ENCODE results near the gene SIGLEC8. TPM values are rescaled to one million over a fixed set of nuclear protein-coding genes. Genes with fewer than 3 reads are reported as not detected.
"Not testable (repeated sequence)": the region's sequence is repeated elsewhere in the genome, so short reads cannot be mapped to it uniquely, and the experiment has no call there.

SIGLEC8 gene
- total RNA-seq, 1 donor from 2014 or later, result not detected

DNA sequence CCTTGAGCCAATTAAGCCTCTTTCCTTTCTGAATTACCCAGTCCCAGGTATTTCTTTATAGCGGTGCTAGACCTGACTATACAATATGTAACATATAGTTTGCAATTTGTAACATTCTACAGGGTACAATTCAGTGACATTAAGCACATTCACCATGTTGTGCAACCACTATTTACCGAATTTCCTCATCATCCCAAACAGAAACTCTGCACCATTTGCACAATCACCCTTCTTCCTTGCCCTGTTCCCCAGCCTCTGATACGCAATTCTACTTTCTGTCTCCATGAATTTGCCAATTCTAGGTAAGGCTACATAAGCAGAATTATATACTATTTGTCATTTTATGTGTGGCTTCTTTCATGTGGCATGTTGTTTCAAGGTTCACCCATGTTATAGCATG is 27.1 kb downstream of the SIGLEC8 start:
- TF ChIP-seq POLR2A (IDR thresholded peaks at IDR 0.05), result no peak
- TF ChIP-seq, protein P1, sequence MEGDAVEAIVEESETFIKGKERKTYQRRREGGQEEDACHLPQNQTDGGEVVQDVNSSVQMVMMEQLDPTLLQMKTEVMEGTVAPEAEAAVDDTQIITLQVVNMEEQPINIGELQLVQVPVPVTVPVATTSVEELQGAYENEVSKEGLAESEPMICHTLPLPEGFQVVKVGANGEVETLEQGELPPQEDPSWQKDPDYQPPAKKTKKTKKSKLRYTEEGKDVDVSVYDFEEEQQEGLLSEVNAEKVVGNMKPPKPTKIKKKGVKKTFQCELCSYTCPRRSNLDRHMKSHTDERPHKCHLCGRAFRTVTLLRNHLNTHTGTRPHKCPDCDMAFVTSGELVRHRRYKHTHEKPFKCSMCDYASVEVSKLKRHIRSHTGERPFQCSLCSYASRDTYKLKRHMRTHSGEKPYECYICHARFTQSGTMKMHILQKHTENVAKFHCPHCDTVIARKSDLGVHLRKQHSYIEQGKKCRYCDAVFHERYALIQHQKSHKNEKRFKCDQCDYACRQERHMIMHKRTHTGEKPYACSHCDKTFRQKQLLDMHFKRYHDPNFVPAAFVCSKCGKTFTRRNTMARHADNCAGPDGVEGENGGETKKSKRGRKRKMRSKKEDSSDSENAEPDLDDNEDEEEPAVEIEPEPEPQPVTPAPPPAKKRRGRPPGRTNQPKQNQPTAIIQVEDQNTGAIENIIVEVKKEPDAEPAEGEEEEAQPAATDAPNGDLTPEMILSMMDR (IDR thresholded peaks at IDR 0.05), result no peak
- TF ChIP-seq POLR2AphosphoS5 (IDR thresholded peaks at IDR 0.05; ENCODE audit: insufficient read depth in 1 of 2, low read depth in 1 of 2), result no peak
- no peaks in the 10 kb centered on the region for H3K4me1 ChIP-seq
- intact Hi-C loops (cut with DNase I), result no loop called here
- no peak overlapping the region for H3K27ac ChIP-seq
- DNase-seq (ENCODE audit: extremely low spot score in 2 of 2), result no peak
- no peaks in the 10 kb centered on the region for H3K27me3 ChIP-seq
- no peak overlapping the region for H3K4me3 ChIP-seq
- H3K36me3 ChIP-seq, result no peaks in the 10 kb centered on the region
- H3K9me3 ChIP-seq, result no peaks in the 10 kb centered on the region

DNA sequence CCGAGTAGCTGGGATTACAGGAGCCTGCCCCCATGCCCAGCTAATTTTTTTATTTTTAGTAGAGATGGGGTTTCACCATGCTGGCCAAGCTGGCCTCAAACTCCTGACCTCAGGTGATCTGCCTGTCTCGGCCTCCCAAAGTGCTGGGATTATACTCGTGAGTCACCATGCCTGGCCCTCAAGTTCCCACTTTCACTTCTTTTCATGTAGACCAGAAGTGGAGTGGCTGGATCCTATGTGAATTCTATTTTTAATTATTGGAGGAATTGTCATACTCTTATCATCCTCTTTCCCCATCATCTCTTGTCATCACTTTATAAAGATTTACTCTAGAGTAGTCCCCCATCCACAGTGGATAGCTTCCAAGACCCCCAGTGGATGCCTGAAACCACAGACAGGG is 28.0 kb downstream of the SIGLEC8 start:
- H3K4me1 ChIP-seq, result no peaks in the 10 kb centered on the region
- H3K4me3 ChIP-seq, result no peak overlapping the region
- H3K9me3 ChIP-seq, result no peaks in the 10 kb centered on the region
- intact Hi-C loops (cut with DNase I), result no loop called here
- no peaks in the 10 kb centered on the region for H3K27me3 ChIP-seq
- no peak for TF ChIP-seq POLR2A (IDR thresholded peaks at IDR 0.05)
- TF ChIP-seq POLR2AphosphoS5 (IDR thresholded peaks at IDR 0.05; ENCODE audit: insufficient read depth in 1 of 2, low read depth in 1 of 2), result no peak
- TF ChIP-seq, protein P1 (IDR thresholded peaks at IDR 0.05), result no peak
- no peak overlapping the region for H3K27ac ChIP-seq
- DNase-seq (ENCODE audit: extremely low spot score in 2 of 2), result no peak
- no peaks in the 10 kb centered on the region for H3K36me3 ChIP-seq

DNA sequence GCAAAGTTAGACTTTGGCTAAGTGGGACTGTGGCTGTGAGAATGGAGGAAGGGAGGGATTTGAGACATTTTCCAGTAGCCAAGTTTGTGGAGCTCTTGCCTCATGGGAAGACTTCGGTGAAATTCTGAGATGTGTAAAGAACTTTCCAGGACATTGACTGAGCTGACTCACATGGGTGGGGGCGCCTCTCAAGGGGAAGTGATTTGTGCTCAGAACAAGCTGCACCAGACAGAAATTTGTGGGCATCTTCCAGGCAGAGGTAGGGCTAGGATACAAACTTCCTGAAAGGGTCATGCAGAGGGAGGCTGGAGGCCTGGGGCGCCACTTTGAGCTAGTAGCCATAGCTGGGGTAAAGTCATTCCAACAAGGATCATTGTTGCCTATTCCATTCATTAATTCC is 31.1 kb downstream of the SIGLEC8 start:
- no peaks in the 10 kb centered on the region for H3K4me1 ChIP-seq
- intact Hi-C loops (cut with DNase I), result no loop called here
- no peak for DNase-seq (ENCODE audit: extremely low spot score in 2 of 2)
- no peaks in the 10 kb centered on the region for H3K27me3 ChIP-seq
- H3K9me3 ChIP-seq, result no peaks in the 10 kb centered on the region
- no peaks in the 10 kb centered on the region for H3K36me3 ChIP-seq
- no peak overlapping the region for H3K4me3 ChIP-seq
- TF ChIP-seq POLR2A (IDR thresholded peaks at IDR 0.05) (no peak), POLR2AphosphoS5 (IDR thresholded peaks at IDR 0.05; ENCODE audit: insufficient read depth in 1 of 2, low read depth in 1 of 2) (no peak)
- TF ChIP-seq, protein P1 (IDR thresholded peaks at IDR 0.05), result no peak
- no peak overlapping the region for H3K27ac ChIP-seq

DNA sequence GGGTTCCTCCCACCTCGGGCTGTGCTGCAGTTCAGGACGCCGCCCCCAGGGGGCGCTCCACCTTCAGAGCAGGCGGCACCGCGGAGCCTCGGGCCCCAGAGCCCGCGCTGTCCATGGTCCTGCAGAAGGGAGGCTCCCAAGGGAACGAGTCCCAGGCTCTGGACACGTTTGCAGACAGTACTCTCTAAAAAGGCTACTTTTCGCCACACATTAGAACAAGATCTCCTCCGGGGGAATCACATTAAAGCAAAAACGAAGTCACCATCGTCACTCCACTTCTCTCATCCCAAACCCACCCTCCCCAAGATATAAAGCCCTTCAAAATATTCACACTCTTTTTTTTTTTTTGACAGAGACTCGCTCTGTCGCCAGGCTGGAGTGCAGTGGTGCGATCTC is 36.2 kb downstream of the SIGLEC8 start:
- Histone ChIP-seq H3K27ac (no peak overlapping the region), H3K4me3 (no peak overlapping the region), H3K4me1 (no peaks in the 10 kb centered on the region), H3K9me3 (no peaks in the 10 kb centered on the region), H3K36me3 (no peaks in the 10 kb centered on the region), H3K27me3 (peaks cover 3% of the 10 kb centered on the region)
- intact Hi-C loops (cut with DNase I), result no loop called here
- DNase-seq (ENCODE audit: extremely low spot score in 2 of 2), result no peak
- TF ChIP-seq POLR2A (IDR thresholded peaks at IDR 0.05), result no peak
- TF ChIP-seq, protein P1 (IDR thresholded peaks at IDR 0.05), result peak; percentile 64 to 83 (median 65)

DNA sequence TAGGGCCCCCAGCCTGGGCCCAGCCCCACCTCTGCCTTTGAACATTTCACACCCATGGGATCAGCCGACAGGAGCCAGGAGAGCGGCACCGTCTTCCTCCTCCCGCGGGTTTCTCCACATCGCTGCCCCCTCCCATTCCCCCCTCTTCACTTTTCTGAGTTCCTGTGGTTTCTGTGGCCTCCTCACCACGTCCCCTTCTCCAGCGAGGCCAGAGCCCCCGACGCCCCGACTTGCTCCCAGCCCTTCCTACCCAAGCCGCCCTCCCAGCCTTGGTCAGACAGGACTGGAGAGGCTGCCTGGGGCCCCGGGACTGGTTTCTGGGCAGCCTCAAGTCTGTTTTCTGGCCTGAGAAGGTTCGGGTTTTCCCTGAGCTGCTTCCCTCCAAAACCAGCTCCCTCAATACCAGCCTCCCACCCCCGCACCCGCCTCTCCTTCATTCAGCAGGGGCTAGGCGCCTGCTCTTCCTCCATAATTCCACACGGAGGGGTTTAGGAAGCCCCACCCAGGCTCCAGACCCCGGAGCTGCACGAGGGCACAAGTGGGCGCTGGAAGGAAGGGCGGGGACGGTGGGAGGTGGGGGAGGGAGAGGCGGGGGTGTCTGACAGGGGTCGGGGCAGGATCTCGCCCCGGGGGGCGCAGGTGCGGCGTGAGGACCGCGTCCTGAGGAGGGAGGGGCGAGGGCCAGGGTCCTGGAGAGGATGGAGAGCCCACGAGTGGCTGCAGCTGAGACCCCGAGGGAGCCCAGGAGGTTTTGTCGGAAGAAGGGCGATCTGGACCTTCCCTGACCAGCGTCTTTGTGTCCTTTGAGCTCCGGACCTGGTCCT is 36.8 kb downstream of the SIGLEC8 start:
- peaks cover 3% of the 10 kb centered on the region for H3K27me3 ChIP-seq
- H3K4me3 ChIP-seq, result no peak overlapping the region
- H3K9me3 ChIP-seq, result no peaks in the 10 kb centered on the region

DNA sequence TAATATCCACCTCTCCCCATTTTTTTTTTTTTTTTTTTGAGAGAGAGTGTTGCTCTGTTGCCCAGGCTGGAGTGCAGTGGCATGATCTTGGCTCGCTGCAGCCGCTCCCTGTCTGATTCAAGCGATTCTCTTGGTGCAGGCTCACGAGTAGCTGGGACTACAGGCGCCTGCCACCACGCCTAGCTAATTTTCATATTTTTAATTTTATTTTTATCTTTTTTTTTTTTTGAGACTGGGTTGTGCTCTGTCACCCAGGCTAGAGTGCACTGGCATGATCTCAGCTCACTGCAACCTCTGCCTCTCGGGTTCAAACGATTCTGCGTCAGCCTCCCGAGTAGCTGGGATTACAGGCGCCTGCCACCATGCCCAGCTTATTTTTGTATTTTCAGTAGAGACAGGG is 37.7 kb downstream of the SIGLEC8 start:
- intact Hi-C loops (cut with DNase I); H3K36me3 ChIP-seq; H3K9me3 ChIP-seq; H3K4me3 ChIP-seq; H3K4me1 ChIP-seq; H3K27me3 ChIP-seq; H3K27ac ChIP-seq; DNase-seq (ENCODE audit: extremely low spot score in 2 of 2): not testable (repeated sequence)

More for the DNA sequence above, 36.8 kb downstream of the SIGLEC8 start:
- no peak overlapping the region for H3K27ac ChIP-seq
- DNase-seq (ENCODE audit: extremely low spot score in 2 of 2), result no peak
- intact Hi-C loops (cut with DNase I), result no loop called here
- no peak for TF ChIP-seq POLR2AphosphoS5 (IDR thresholded peaks at IDR 0.05; ENCODE audit: insufficient read depth in 1 of 2, low read depth in 1 of 2)
- no peak for TF ChIP-seq POLR2A (IDR thresholded peaks at IDR 0.05)
- TF ChIP-seq, protein P1 (IDR thresholded peaks at IDR 0.05), result no peak
- H3K36me3 ChIP-seq, result no peaks in the 10 kb centered on the region
- H3K4me1 ChIP-seq, result no peaks in the 10 kb centered on the region
